HepG2 (cell line): ENCODE data around the gene STK38L. TPM values are rescaled to one million over a fixed set of nuclear protein-coding genes. Genes with fewer than 3 reads are reported as not detected.

ENCODE experiments used
- AGO2 ChIP-seq: fragments of 200-400 bp; formaldehyde crosslinking; optimal IDR thresholded peaks from 2 replicates; pipeline ENCODE3; 2017; ENCODE audit warnings: mild to moderate bottlenecking, low read depth, low read length, moderate library complexity
- ATF4 ChIP-seq, 2 experiments: fragments of 450-650 bp in 1 of 2; sonication (generic) in 1 of 2; formaldehyde crosslinking; IDR thresholded peaks; 2 replicates each; pipeline versions ENCODE4 v1.5.0 to v1.8.0; 2020 to 2022; ENCODE audit warnings: mild to moderate bottlenecking in 1 of 2, missing genetic modification reagents in 1 of 2
- DMAP1 ChIP-seq: IDR thresholded peaks from 2 replicates; pipeline ENCODE4 v1.6.1; 2016
- DNMT3B ChIP-seq: conservative IDR thresholded peaks from 2 replicates; pipeline ENCODE4 v1.6.1; 2016; ENCODE audit warnings: missing biosample characterization, control low read depth
- FOXM1 ChIP-seq: sonication (generic); formaldehyde crosslinking; IDR thresholded peaks from 2 replicates; pipeline ENCODE4 v1.5.0; 2020; ENCODE audit warnings: missing genetic modification reagents
- GATAD1 ChIP-seq: IDR thresholded peaks from 2 replicates; pipeline ENCODE4 v1.6.1; 2016; ENCODE audit warnings: missing genetic modification reagents, missing compliant biosample characterization
- GLI4 ChIP-seq: sonication (generic); formaldehyde crosslinking; IDR thresholded peaks from 2 replicates; pipeline ENCODE4 v1.5.1; 2020; ENCODE audit warnings: missing genetic modification reagents, mild to moderate bottlenecking, moderate library complexity, borderline replicate concordance
- HNF4A ChIP-seq: sonication (generic); formaldehyde crosslinking; IDR thresholded peaks from 2 replicates; pipeline ENCODE4 v1.4.0; 2020; ENCODE audit warnings: missing genetic modification reagents
- KAT7 ChIP-seq: IDR thresholded peaks from 2 replicates; pipeline ENCODE4 v1.6.1; 2018; ENCODE audit warnings: borderline replicate concordance, missing compliant biosample characterization
- MBNL3 ChIP-seq: fragments of 250-450 bp; sonication (Bioruptor Pico); conservative IDR thresholded peaks from 2 replicates; pipeline ENCODE4 v1.8.0; 2022; ENCODE audit warnings: mild to moderate bottlenecking, inconsistent platforms
- MEF2D ChIP-seq: sonication (generic); formaldehyde crosslinking; IDR thresholded peaks from 2 replicates; pipeline ENCODE4 v1.5.1; 2020; ENCODE audit warnings: mild to moderate bottlenecking, missing genetic modification reagents
- MLX ChIP-seq: IDR thresholded peaks from 2 replicates; pipeline ENCODE4 v1.6.1; 2016
- NFYC ChIP-seq: IDR thresholded peaks from 2 replicates; pipeline ENCODE4 v1.6.1; 2016; ENCODE audit warnings: missing genetic modification reagents, missing compliant biosample characterization
- NONO ChIP-seq, 2 experiments: fragments of 450-650 bp in 1 of 2; sonication (generic) in 1 of 2; formaldehyde crosslinking in 1 of 2; IDR thresholded peaks in 1 of 2; conservative IDR thresholded peaks in 1 of 2; 2 replicates each; pipeline versions ENCODE4 v1.6.1 to v1.8.0; 2017 to 2022; ENCODE audit warnings: mild to moderate bottlenecking in 1 of 2, missing genetic modification reagents in 1 of 2, moderate library complexity in 1 of 2
- RNF2 ChIP-seq: fragments of 450-650 bp; conservative IDR thresholded peaks from 2 replicates; pipeline ENCODE4 v1.6.1; 2016; ENCODE audit warnings: low read depth
- SIN3A ChIP-seq: IDR thresholded peaks from 2 replicates; pipeline ENCODE4 v1.6.1; 2011; ENCODE audit warnings: low read depth, mild to moderate bottlenecking, control low read depth, low read length, borderline replicate concordance
- SP2 ChIP-seq: sonication (generic); formaldehyde crosslinking; IDR thresholded peaks from 2 replicates; pipeline ENCODE4 v1.5.1; 2020; ENCODE audit warnings: mild to moderate bottlenecking, missing genetic modification reagents
- SP4 ChIP-seq: sonication (generic); formaldehyde crosslinking; IDR thresholded peaks from 2 replicates; pipeline ENCODE4 v1.8.1; 2023; ENCODE audit warnings: mild to moderate bottlenecking, missing genetic modification reagents
- SPEN ChIP-seq: sonication (generic); formaldehyde crosslinking; IDR thresholded peaks from 2 replicates; pipeline ENCODE4 v1.5.1; 2020; ENCODE audit warnings: low read depth, mild to moderate bottlenecking, missing genetic modification reagents
- ZFP36L1 ChIP-seq: sonication (generic); formaldehyde crosslinking; IDR thresholded peaks from 2 replicates; pipeline ENCODE4 v1.8.0; 2022; ENCODE audit warnings: mild to moderate bottlenecking, missing genetic modification reagents, moderate library complexity
- ZNF232 ChIP-seq: sonication (generic); formaldehyde crosslinking; IDR thresholded peaks from 2 replicates; pipeline ENCODE4 v1.4.0; 2020; ENCODE audit warnings: missing genetic modification reagents, borderline replicate concordance
- ZNF543 ChIP-seq: sonication (generic); formaldehyde crosslinking; IDR thresholded peaks from 2 replicates; pipeline ENCODE4 v1.4.0; 2020; ENCODE audit warnings: mild to moderate bottlenecking, missing genetic modification reagents
- ZNF614 ChIP-seq: IDR thresholded peaks from 2 replicates; pipeline ENCODE4 v1.6.1; 2018; ENCODE audit warnings: missing biosample characterization, missing genetic modification reagents, inconsistent platforms, borderline replicate concordance
- ZNF777 ChIP-seq: sonication (generic); formaldehyde crosslinking; IDR thresholded peaks from 2 replicates; pipeline ENCODE4 v1.4.0; 2020; ENCODE audit warnings: missing genetic modification reagents
- ZNF788 ChIP-seq: sonication (generic); formaldehyde crosslinking; IDR thresholded peaks from 2 replicates; pipeline ENCODE4 v1.5.0; 2020; ENCODE audit warnings: mild to moderate bottlenecking, missing genetic modification reagents, borderline replicate concordance
- polyA plus RNA-seq, 8 experiments: library from polyadenylated mRNA; depleted of rRNA in 3 of 8; stranded (reverse) in 7 of 8; unstranded in 1 of 8; fragments of >200 nt; fragmentation: Illumina TruSeq in 4 of 8; extraction: Trizol in 4 of 8; gene quantifications; 2 replicates each; pipeline versions ENCODE4 v1.2.1 to v1.2.3, GENCODE V29; 2011 to 2016; ENCODE audit warnings: low read depth in 4 of 8, missing spikeins in 1 of 8, mixed read lengths in 1 of 8; ENCODE audit not compliant: insufficient read depth in 1 of 8
- total RNA-seq, 5 experiments: library from RNA; depleted of rRNA; stranded (reverse); fragments of >200 nt; fragmentation: Illumina TruSeq; extraction: Trizol; gene quantifications; 2 replicates each; pipeline ENCODE4 v1.2.3, GENCODE V29; 2016; ENCODE audit warnings: low read depth in 1 of 5
- TF ChIP-seq, protein P1 (sequence below), 2 experiments: sonication (generic) in 1 of 2; formaldehyde crosslinking in 1 of 2; IDR thresholded peaks; 2 replicates each; pipeline versions ENCODE4 v1.5.1 to v1.6.1; 2011 to 2020; ENCODE audit warnings: borderline replicate concordance in 1 of 2, low read depth in 1 of 2, low read length in 1 of 2, mild to moderate bottlenecking in 1 of 2, missing genetic modification reagents in 1 of 2, moderate library complexity in 1 of 2

STK38L gene
- total and polyA plus RNA-seq, 2 of the 13 experiments (the other 11 are each of a cell fraction or from before 2014, with no cell fraction given), result 6.1 to 26.4 TPM

DNA sequence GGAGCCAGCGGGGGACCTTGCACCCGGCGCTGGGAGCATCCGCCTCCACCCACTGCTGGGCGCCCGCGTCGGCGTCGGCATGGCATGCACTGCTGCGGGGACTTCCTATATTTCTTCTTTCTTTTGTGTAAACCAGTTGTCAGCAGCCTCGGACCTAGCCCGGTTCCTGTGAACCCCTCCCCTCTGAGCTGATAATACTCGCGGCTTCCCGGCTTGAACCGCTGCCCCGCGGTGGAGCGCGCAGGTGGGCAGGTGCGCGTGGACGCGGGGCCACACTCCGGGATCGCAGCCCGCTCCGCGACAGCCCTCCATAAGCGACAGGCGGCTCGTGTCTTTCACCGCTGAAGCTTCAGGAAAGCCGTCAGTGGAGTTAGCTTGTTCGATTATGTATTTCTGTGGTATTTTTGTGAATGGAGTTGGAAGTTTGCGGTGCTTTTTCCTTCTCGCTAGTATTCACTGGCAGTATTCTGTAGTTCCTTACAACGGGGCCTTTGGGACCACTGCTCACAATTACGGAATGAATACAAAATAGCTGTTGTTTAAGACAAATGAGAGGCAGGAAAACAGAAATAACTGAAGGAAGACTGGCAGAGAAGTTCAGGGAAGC is 89.4 kb downstream of the STK38L start (continued):
- TF ChIP-seq SPEN (no peak), AGO2 (peak; percentile 70), MLX (CRISPR knock-in tag) (no peak), RNF2 (0 out of 2 replicates have a peak, but pooled peaks have one; percentile 18), GLI4 (CRISPR knock-in tag) (0 out of 2 replicates have a peak, but pooled peaks have one; percentile 36), FOXM1 (CRISPR knock-in tag) (no peak), GATAD1 (CRISPR knock-in tag) (0 out of 2 replicates have a peak, but pooled peaks have one; percentile 13), MEF2D (CRISPR knock-in tag) (no peak), DNMT3B (CRISPR knock-in tag) (no peak), ZNF232 (CRISPR knock-in tag) (0 out of 2 replicates have a peak, but pooled peaks have one; percentile 21), ZNF777 (CRISPR knock-in tag) (peak; percentile 37; the same call in 1 of the 2 replicates), ZFP36L1 (CRISPR knock-in tag) (0 out of 2 replicates have a peak, but pooled peaks have one; percentile 10), ATF4 (CRISPR knock-in tag; IDR thresholded peaks at IDR 0.05) (0 out of 4 replicates have a peak, but pooled peaks of 1 of the 2 experiments have one; percentile 23), SIN3A (peak; percentile 24; the same call in 1 of the 2 replicates), ZNF614 (CRISPR knock-in tag) (no peak), DMAP1 (peak; percentile 20; the same call in 1 of the 2 replicates), SP2 (CRISPR knock-in tag) (no peak), KAT7 (CRISPR knock-in tag) (peak; percentile 44; the same call in 1 of the 2 replicates), MBNL3 (CRISPR knock-in tag) (no peak), NONO (IDR thresholded peaks at IDR 0.05) (no peak), NONO (CRISPR knock-in tag; conservative IDR thresholded peaks at IDR 0.05) (no peak; the same call in 1 of the 2 replicates), ZNF788 (CRISPR knock-in tag) (no peak), NFYC (CRISPR knock-in tag) (no peak), ZNF543 (CRISPR knock-in tag) (no peak), HNF4A (CRISPR knock-in tag) (0 out of 2 replicates have a peak, but pooled peaks have one; percentile 22), SP4 (no peak)
- TF ChIP-seq, protein P1, sequence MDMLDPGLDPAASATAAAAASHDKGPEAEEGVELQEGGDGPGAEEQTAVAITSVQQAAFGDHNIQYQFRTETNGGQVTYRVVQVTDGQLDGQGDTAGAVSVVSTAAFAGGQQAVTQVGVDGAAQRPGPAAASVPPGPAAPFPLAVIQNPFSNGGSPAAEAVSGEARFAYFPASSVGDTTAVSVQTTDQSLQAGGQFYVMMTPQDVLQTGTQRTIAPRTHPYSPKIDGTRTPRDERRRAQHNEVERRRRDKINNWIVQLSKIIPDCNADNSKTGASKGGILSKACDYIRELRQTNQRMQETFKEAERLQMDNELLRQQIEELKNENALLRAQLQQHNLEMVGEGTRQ (IDR thresholded peaks at IDR 0.05; ENCODE audit: low read depth, low read length), result no peak
- TF ChIP-seq, protein P1 (CRISPR knock-in tag; IDR thresholded peaks at IDR 0.05; ENCODE audit: borderline replicate concordance), result no peak
